Left ventricle myocardium inferior (tissue), 1 donor: Measurements from ENCODE around the gene CSF2RB. TPM values are rescaled to one million over a fixed set of nuclear protein-coding genes. Genes with fewer than 3 reads are reported as not detected.

ENCODE experiments used
- DNase-seq: peaks from one replicate; pipeline ENCODE4 v3.0.0-alpha.2; 2020
- H3K27ac ChIP-seq: fragments of 200-600 bp; replicated peaks from 2 replicates; pipeline ENCODE4 v1.8.0; 2021
- H3K27me3 ChIP-seq: fragments of 200-600 bp; 2 replicates; pipeline ENCODE4 v1.8.0; 2021; ENCODE audit warnings: low read depth
- H3K36me3 ChIP-seq: fragments of 200-600 bp; 2 replicates; pipeline ENCODE4 v1.8.0; 2021
- H3K4me1 ChIP-seq: fragments of 200-600 bp; 2 replicates; pipeline ENCODE4 v1.8.0; 2021
- H3K4me3 ChIP-seq: fragments of 200-600 bp; 2 replicates; pipeline ENCODE4 v1.8.0; 2021; ENCODE audit warnings: mild to moderate bottlenecking, moderate library complexity
- H3K9me3 ChIP-seq: fragments of 200-600 bp; replicated peaks from 2 replicates; pipeline ENCODE4 v1.8.0; 2021
- CTCF ChIP-seq: fragments of 200-600 bp; IDR thresholded peaks from 2 replicates; pipeline ENCODE4 v1.8.0; 2021; ENCODE audit warnings: antibody characterized with exemption, mild to moderate bottlenecking, borderline replicate concordance
- intact Hi-C: fragments of 100-400 bp; cut with micrococcal nuclease; formaldehyde crosslinking; loops from one replicate; pipeline ENCODE4 v1.11.0; 2022
- total RNA-seq: library from RNA; stranded (reverse); fragmentation: NEBNext Ultra II Directional; extraction: Animal tissue kit (Norgen Biotek cat#: 25700); gene quantifications from one replicate; pipeline ENCODE4 v1.2.1, GENCODE V29; 2021
- donor health status: DM: no; HTN: yes; CAD: no; lungs with severe emphysema.

CSF2RB gene
- total RNA-seq, 1 donor from 2014 or later = 2.8 TPM

GRCh38 chr22:36922711-36923110, 9.3 kb downstream of the CSF2RB start:
- Histone ChIP-seq H3K9me3 (peaks cover 8% of the 10 kb centered on the region), H3K27me3 (peaks cover 67% of the 10 kb centered on the region), H3K36me3 (no peaks in the 10 kb centered on the region), H3K4me1 (peaks cover 3% of the 10 kb centered on the region), H3K4me3 (no peak overlapping the region), H3K27ac (no peak overlapping the region)
- no peak for TF ChIP-seq CTCF
- no peak for DNase-seq
- intact Hi-C loops = no loop called here

- Histone ChIP-seq H3K27ac (no peak overlapping the region), H3K4me3 (no peak overlapping the region), H3K9me3 (peaks cover 8% of the 10 kb centered on the region), H3K36me3 (no peaks in the 10 kb centered on the region), H3K27me3 (peaks cover 73% of the 10 kb centered on the region), H3K4me1 (peaks cover 3% of the 10 kb centered on the region)
- no peak for TF ChIP-seq CTCF
- no peak for DNase-seq
- intact Hi-C loops = no loop called here
Observed at GRCh38 chr22:36923131-36923788, 9.8 kb downstream of the CSF2RB start.

- H3K4me1 ChIP-seq = peaks cover 3% of the 10 kb centered on the region
- H3K4me3 ChIP-seq = no peak overlapping the region
- peaks cover under 1% of the 10 kb centered on the region for H3K9me3 ChIP-seq
- no peaks in the 10 kb centered on the region for H3K36me3 ChIP-seq
- no peak for DNase-seq
- peaks cover 79% of the 10 kb centered on the region for H3K27me3 ChIP-seq
- intact Hi-C loops = no loop called here
- no peak for TF ChIP-seq CTCF
- no peak overlapping the region for H3K27ac ChIP-seq
Observed at GRCh38 chr22:36924151-36924698, 10.8 kb downstream of the CSF2RB start.

- DNase-seq = no peak
- no peak overlapping the region for H3K27ac ChIP-seq
- no peak overlapping the region for H3K4me3 ChIP-seq
- no peaks in the 10 kb centered on the region for H3K9me3 ChIP-seq
- no peak for TF ChIP-seq CTCF
- intact Hi-C loops = no loop called here
- H3K27me3 ChIP-seq = peaks cover 89% of the 10 kb centered on the region
- H3K4me1 ChIP-seq = peaks cover 3% of the 10 kb centered on the region
- H3K36me3 ChIP-seq = no peaks in the 10 kb centered on the region
Observed at GRCh38 chr22:36925388-36926290, 12.2 kb downstream of the CSF2RB start.

GRCh38 chr22:36926309-36926708, 12.9 kb downstream of the CSF2RB start:
- DNase-seq = no peak
- Histone ChIP-seq H3K27me3 (peaks cover 89% of the 10 kb centered on the region), H3K4me3 (no peak overlapping the region), H3K27ac (no peak overlapping the region), H3K9me3 (no peaks in the 10 kb centered on the region), H3K36me3 (no peaks in the 10 kb centered on the region), H3K4me1 (peaks cover 3% of the 10 kb centered on the region)
- TF ChIP-seq CTCF = no peak
- intact Hi-C loops = no loop called here
